Measurements from ENCODE around the gene H2BK1.

DNA sequence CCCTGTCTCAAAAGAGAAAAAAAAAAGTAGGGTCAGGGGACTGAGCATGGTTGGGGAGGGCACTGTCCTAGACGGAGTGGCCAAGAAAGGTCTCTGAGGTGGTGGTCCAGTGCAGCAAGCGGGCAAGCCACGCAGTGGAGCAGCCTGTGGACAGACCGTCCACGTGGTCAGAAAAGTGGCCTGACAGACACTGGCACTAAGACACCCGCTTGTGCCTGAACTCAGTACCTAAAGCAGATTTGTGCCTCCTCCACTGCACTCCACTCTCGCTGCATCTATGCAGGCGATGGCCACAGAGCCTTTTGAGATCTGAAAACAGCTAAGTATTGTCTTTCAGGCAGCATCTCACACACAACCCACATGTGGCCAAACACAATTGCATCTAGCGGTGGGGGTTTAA, 32.1 kb downstream of the H2BK1 start:
- TF ChIP-seq, protein P1, sequence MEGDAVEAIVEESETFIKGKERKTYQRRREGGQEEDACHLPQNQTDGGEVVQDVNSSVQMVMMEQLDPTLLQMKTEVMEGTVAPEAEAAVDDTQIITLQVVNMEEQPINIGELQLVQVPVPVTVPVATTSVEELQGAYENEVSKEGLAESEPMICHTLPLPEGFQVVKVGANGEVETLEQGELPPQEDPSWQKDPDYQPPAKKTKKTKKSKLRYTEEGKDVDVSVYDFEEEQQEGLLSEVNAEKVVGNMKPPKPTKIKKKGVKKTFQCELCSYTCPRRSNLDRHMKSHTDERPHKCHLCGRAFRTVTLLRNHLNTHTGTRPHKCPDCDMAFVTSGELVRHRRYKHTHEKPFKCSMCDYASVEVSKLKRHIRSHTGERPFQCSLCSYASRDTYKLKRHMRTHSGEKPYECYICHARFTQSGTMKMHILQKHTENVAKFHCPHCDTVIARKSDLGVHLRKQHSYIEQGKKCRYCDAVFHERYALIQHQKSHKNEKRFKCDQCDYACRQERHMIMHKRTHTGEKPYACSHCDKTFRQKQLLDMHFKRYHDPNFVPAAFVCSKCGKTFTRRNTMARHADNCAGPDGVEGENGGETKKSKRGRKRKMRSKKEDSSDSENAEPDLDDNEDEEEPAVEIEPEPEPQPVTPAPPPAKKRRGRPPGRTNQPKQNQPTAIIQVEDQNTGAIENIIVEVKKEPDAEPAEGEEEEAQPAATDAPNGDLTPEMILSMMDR (IDR thresholded peaks at IDR 0.05), result no peak
- TF ChIP-seq POLR2A (IDR thresholded peaks at IDR 0.05), result no peak

Data from lower leg skin (tissue), 3 donors.